Measurements from ENCODE around the gene ALDH9A1. TPM values are rescaled to one million over a fixed set of nuclear protein-coding genes. Genes with fewer than 3 reads are reported as not detected.

ALDH9A1 gene
- total RNA-seq, 1 donor = 118 TPM

- no peak for DNase-seq (ENCODE audit: insufficient read length, low spot score, missing footprints)
- Histone ChIP-seq H3K4me3 (ENCODE audit: insufficient read depth, low read length) (peak overlapping the region; percentile 90), H4K20me1 (ENCODE audit: insufficient read depth, low read length) (peaks cover 22% of the 10 kb centered on the region), H3K79me2 (ENCODE audit: insufficient read depth, low read length) (peaks cover 59% of the 10 kb centered on the region), H3K27ac (ENCODE audit: low read depth, low read length) (peak overlapping the region; percentile 85), H3K36me3 (ENCODE audit: insufficient read depth, low read length) (peaks cover 8% of the 10 kb centered on the region), H2AFZ (ENCODE audit: low read length) (peak overlapping the region; percentile 93), H3K4me2 (ENCODE audit: insufficient read depth, low read length) (peak overlapping the region; percentile 97), H3K27me3 (ENCODE audit: insufficient read depth, low read length) (no peaks in the 10 kb centered on the region), H3K9me3 (ENCODE audit: low read depth, low read length) (no peaks in the 10 kb centered on the region), H3K4me1 (ENCODE audit: insufficient read depth, low read length) (peaks cover 29% of the 10 kb centered on the region)
- no peak for TF ChIP-seq CTCF (IDR thresholded peaks at IDR 0.05; ENCODE audit: extremely low read depth, low read depth, low read length)
These were observed 66.3 kb downstream of the ALDH9A1 start for GRCh38 chr1:165632152-165632469.

- peaks cover 54% of the 10 kb centered on the region for H3K79me2 ChIP-seq (ENCODE audit: insufficient read depth, low read length)
- peak; percentile 36 for TF ChIP-seq CTCF (IDR thresholded peaks at IDR 0.05; ENCODE audit: extremely low read depth, low read depth, low read length)
These were observed 66.8 kb downstream of the ALDH9A1 start for GRCh38 chr1:165631342-165632151.

GRCh38 chr1:165630629-165631341 lies 67.6 kb downstream of the ALDH9A1 start, which contains the start of gene MGST3:
MGST3 (plus strand) TSS chr1:165631234; CDS start chr1:165649848, 18,614 bp downstream.
- H3K4me3 ChIP-seq (ENCODE audit: insufficient read depth, low read length) = peak within 1 kb of the TSS; percentile 90
- H3K27me3 ChIP-seq (ENCODE audit: insufficient read depth, low read length) = no peaks in the 10 kb centered on the region
- H3K9me3 ChIP-seq (ENCODE audit: low read depth, low read length) = no peaks in the 10 kb centered on the region
- peak; percentile 95 for DNase-seq (ENCODE audit: insufficient read length, low spot score, missing footprints)
- H3K4me2 ChIP-seq (ENCODE audit: insufficient read depth, low read length) = peak within 1 kb of the TSS; percentile 97
- H3K79me2 ChIP-seq (ENCODE audit: insufficient read depth, low read length) = peaks cover 47% of the 10 kb centered on the region
- H3K4me1 ChIP-seq (ENCODE audit: insufficient read depth, low read length) = peaks cover 25% of the 10 kb centered on the region
- H2AFZ ChIP-seq (ENCODE audit: low read length) = peak within 1 kb of the TSS; percentile 93
- peak within 1 kb of the TSS; percentile 85 for H3K27ac ChIP-seq (ENCODE audit: low read depth, low read length)
- peaks cover 17% of the 10 kb centered on the region for H4K20me1 ChIP-seq (ENCODE audit: insufficient read depth, low read length)
- TF ChIP-seq CTCF (IDR thresholded peaks at IDR 0.05; ENCODE audit: extremely low read depth, low read depth, low read length) = no peak
- no peaks in the 10 kb centered on the region for H3K36me3 ChIP-seq (ENCODE audit: insufficient read depth, low read length)

More at GRCh38 chr1:165631342-165632151, 66.8 kb downstream of the ALDH9A1 start:
- Histone ChIP-seq H3K27ac (ENCODE audit: low read depth, low read length) (peak overlapping the region; percentile 85), H3K27me3 (ENCODE audit: insufficient read depth, low read length) (no peaks in the 10 kb centered on the region), H3K4me1 (ENCODE audit: insufficient read depth, low read length) (peaks cover 25% of the 10 kb centered on the region), H3K4me3 (ENCODE audit: insufficient read depth, low read length) (peak overlapping the region; percentile 90), H3K9me3 (ENCODE audit: low read depth, low read length) (no peaks in the 10 kb centered on the region), H3K36me3 (ENCODE audit: insufficient read depth, low read length) (peaks cover 3% of the 10 kb centered on the region), H2AFZ (ENCODE audit: low read length) (peak overlapping the region; percentile 93), H3K4me2 (ENCODE audit: insufficient read depth, low read length) (peak overlapping the region; percentile 97), H4K20me1 (ENCODE audit: insufficient read depth, low read length) (peaks cover 17% of the 10 kb centered on the region)
- DNase-seq (ENCODE audit: insufficient read length, low spot score, missing footprints) = peak; percentile 90
